Measurements from ENCODE around the gene ITGAL.

DNA sequence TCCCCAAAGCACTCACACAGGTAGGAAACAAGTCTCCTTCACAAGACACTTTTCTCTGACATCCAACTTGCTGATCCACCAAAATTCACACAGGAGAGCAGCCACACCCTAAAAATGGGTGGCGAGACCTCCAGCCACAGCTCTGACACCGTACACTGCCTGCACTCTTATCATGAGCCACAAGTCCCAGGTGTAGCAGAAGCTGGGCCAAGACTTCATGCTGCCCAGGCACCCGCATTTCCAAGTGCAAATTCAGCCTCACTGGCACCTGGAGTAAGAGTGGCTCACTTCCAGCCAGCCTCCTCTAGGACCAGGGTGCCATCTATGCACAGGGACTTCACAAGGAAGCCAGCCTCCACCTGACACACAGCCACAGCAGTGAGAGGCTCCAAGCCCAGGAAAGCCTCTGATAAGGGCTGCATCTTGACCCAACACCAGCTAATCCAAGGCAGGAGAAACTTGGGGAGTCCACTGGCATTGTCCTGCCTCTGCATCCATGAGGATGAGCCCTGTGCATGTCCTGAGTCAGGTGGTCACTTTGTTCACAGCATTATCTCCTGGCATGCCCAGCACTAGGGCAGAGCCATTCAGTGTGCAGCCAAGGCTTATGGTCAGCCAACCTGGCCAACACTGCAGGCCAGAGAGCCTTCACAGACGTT is 56.4 kb downstream of the ITGAL start:
- TF ChIP-seq, protein P1, sequence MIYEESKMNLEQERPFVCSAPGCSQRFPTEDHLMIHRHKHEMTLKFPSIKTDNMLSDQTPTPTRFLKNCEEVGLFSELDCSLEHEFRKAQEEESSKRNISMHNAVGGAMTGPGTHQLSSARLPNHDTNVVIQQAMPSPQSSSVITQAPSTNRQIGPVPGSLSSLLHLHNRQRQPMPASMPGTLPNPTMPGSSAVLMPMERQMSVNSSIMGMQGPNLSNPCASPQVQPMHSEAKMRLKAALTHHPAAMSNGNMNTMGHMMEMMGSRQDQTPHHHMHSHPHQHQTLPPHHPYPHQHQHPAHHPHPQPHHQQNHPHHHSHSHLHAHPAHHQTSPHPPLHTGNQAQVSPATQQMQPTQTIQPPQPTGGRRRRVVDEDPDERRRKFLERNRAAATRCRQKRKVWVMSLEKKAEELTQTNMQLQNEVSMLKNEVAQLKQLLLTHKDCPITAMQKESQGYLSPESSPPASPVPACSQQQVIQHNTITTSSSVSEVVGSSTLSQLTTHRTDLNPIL (CRISPR knock-in tag; IDR thresholded peaks at IDR 0.05; ENCODE audit: low read depth), result no peak
- TF ChIP-seq, protein P2, sequence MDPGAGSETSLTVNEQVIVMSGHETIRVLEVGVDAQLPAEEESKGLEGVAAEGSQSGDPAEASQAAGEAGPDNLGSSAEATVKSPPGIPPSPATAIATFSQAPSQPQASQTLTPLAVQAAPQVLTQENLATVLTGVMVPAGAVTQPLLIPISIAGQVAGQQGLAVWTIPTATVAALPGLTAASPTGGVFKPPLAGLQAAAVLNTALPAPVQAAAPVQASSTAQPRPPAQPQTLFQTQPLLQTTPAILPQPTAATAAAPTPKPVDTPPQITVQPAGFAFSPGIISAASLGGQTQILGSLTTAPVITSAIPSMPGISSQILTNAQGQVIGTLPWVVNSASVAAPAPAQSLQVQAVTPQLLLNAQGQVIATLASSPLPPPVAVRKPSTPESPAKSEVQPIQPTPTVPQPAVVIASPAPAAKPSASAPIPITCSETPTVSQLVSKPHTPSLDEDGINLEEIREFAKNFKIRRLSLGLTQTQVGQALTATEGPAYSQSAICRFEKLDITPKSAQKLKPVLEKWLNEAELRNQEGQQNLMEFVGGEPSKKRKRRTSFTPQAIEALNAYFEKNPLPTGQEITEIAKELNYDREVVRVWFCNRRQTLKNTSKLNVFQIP (CRISPR knock-in tag; IDR thresholded peaks at IDR 0.05; ENCODE audit: borderline replicate concordance, low read depth), result no peak
- TF ChIP-seq CSDC2 (CRISPR knock-in tag; IDR thresholded peaks at IDR 0.05), result no peak
- TF ChIP-seq ARNTL (CRISPR knock-in tag; IDR thresholded peaks at IDR 0.05; ENCODE audit: borderline replicate concordance, low read depth), result no peak
- TF ChIP-seq, protein P3, sequence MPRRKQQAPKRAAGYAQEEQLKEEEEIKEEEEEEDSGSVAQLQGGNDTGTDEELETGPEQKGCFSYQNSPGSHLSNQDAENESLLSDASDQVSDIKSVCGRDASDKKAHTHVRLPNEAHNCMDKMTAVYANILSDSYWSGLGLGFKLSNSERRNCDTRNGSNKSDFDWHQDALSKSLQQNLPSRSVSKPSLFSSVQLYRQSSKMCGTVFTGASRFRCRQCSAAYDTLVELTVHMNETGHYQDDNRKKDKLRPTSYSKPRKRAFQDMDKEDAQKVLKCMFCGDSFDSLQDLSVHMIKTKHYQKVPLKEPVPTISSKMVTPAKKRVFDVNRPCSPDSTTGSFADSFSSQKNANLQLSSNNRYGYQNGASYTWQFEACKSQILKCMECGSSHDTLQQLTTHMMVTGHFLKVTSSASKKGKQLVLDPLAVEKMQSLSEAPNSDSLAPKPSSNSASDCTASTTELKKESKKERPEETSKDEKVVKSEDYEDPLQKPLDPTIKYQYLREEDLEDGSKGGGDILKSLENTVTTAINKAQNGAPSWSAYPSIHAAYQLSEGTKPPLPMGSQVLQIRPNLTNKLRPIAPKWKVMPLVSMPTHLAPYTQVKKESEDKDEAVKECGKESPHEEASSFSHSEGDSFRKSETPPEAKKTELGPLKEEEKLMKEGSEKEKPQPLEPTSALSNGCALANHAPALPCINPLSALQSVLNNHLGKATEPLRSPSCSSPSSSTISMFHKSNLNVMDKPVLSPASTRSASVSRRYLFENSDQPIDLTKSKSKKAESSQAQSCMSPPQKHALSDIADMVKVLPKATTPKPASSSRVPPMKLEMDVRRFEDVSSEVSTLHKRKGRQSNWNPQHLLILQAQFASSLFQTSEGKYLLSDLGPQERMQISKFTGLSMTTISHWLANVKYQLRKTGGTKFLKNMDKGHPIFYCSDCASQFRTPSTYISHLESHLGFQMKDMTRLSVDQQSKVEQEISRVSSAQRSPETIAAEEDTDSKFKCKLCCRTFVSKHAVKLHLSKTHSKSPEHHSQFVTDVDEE (CRISPR knock-in tag; IDR thresholded peaks at IDR 0.05), result no peak
- no peak for TF ChIP-seq TCF4 (CRISPR knock-in tag; IDR thresholded peaks at IDR 0.05; ENCODE audit: borderline replicate concordance)
- TF ChIP-seq ZNF70 (CRISPR knock-in tag; IDR thresholded peaks at IDR 0.05), result no peak
- no peak for TF ChIP-seq OSR1 (CRISPR knock-in tag; IDR thresholded peaks at IDR 0.05)
- TF ChIP-seq RARB (CRISPR knock-in tag; IDR thresholded peaks at IDR 0.05), result no peak
- no peak for TF ChIP-seq ISL1 (CRISPR knock-in tag; IDR thresholded peaks at IDR 0.05)

Data from SK-N-SH treated with all-trans-retinoic acid at 6 μM for 48 hours (cell line).